Right atrium auricular region (tissue), 2 donors: ENCODE data around the gene MAP3K19. TPM values are rescaled to one million over a fixed set of nuclear protein-coding genes. Genes with fewer than 3 reads are reported as not detected.

ENCODE experiments used
- DNase-seq: peaks from one replicate; pipeline ENCODE4 v3.0.0-alpha.2; 2019; ENCODE audit warnings: low spot score
- H3K27ac ChIP-seq, 2 donors: fragments of 200-600 bp; sonication (generic); 1 replicate in 1 of 2; 2 replicates in 1 of 2; pipeline ENCODE4 v1.5.1; 2016 to 2019
- H3K27me3 ChIP-seq, 2 donors: fragments of 200-600 bp; sonication (generic); one replicate each; pipeline versions ENCODE4 v1.5.1 to v1.6.0; 2017 to 2019
- H3K36me3 ChIP-seq: fragments of 200-600 bp; sonication (generic); one replicate; pipeline ENCODE4 v1.5.1; 2016
- H3K4me1 ChIP-seq, 2 donors: fragments of 200-600 bp; sonication (generic); one replicate each; pipeline versions ENCODE4 v1.5.1 to v1.6.0; 2017 to 2019
- H3K4me3 ChIP-seq, 2 donors: fragments of 200-600 bp; sonication (generic); 1 replicate in 1 of 2; 2 replicates in 1 of 2; pipeline ENCODE4 v1.5.1; 2017 to 2019; ENCODE audit warnings: mild to moderate bottlenecking in 1 of 2, moderate library complexity in 1 of 2
- H3K9me3 ChIP-seq, 2 donors: fragments of 200-600 bp; sonication (generic); one replicate each; pipeline ENCODE4 v1.5.1; 2019
- CTCF ChIP-seq, 2 donors: fragments of 200-600 bp; sonication (generic); IDR thresholded peaks; one replicate each; pipeline ENCODE4 v1.5.1; 2019; ENCODE audit warnings: antibody characterized with exemption in 2 of 2
- total RNA-seq, 2 donors: library from RNA; depleted of rRNA; stranded (reverse); fragments of >200 nt; gene quantifications; one replicate each; pipeline ENCODE4 v1.1.0, GENCODE V29; 2016

MAP3K19 gene
- total RNA-seq, 2 donors from 2014 or later, result not detected

- Histone ChIP-seq H3K27me3 (no peaks in the 10 kb centered on the region), H3K4me1 (peaks cover 0 to 7% of the 10 kb centered on the region in 2 donors), H3K4me3 (no peak overlapping the region), H3K9me3 (no peaks in the 10 kb centered on the region), H3K36me3 (no peaks in the 10 kb centered on the region), H3K27ac (no peak overlapping the region)
- no peak for DNase-seq
- TF ChIP-seq CTCF (IDR thresholded peaks at IDR 0.05), result no peak
Observed at GRCh38 chr2:135002836-135003235, 44.4 kb downstream of the MAP3K19 start.

GRCh38 chr2:134999521-134999920 lies 47.7 kb downstream of the MAP3K19 start:
- no peaks in the 10 kb centered on the region for H3K9me3 ChIP-seq
- TF ChIP-seq CTCF (IDR thresholded peaks at IDR 0.05), result no peak
- DNase-seq, result no peak
- no peak overlapping the region for H3K4me3 ChIP-seq
- no peak overlapping the region for H3K27ac ChIP-seq
- H3K4me1 ChIP-seq, result peaks cover 0 to 6% of the 10 kb centered on the region in 2 donors
- no peaks in the 10 kb centered on the region for H3K27me3 ChIP-seq
- H3K36me3 ChIP-seq, result no peaks in the 10 kb centered on the region

- H3K4me1 ChIP-seq, result no peaks in the 10 kb centered on the region
- no peak for DNase-seq
- H3K4me3 ChIP-seq, result no peak overlapping the region
- H3K27ac ChIP-seq, result no peak overlapping the region
- H3K9me3 ChIP-seq, result no peaks in the 10 kb centered on the region
- no peaks in the 10 kb centered on the region for H3K36me3 ChIP-seq
- TF ChIP-seq CTCF (IDR thresholded peaks at IDR 0.05), result peak; percentile 26 to 56
- H3K27me3 ChIP-seq, result no peaks in the 10 kb centered on the region
Observed at GRCh38 chr2:134988994-134989605, 58.1 kb downstream of the MAP3K19 start.

GRCh38 chr2:134985061-134985460 lies 62.2 kb downstream of the MAP3K19 start:
- Histone ChIP-seq H3K27ac (no peak overlapping the region), H3K4me3 (no peak overlapping the region), H3K9me3 (no peaks in the 10 kb centered on the region), H3K4me1 (no peaks in the 10 kb centered on the region), H3K27me3 (no peaks in the 10 kb centered on the region), H3K36me3 (no peaks in the 10 kb centered on the region)
- no peak for TF ChIP-seq CTCF (IDR thresholded peaks at IDR 0.05)
- DNase-seq, result no peak

GRCh38 chr2:134982603-134983002 lies 64.6 kb downstream of the MAP3K19 start:
- Histone ChIP-seq H3K36me3 (no peaks in the 10 kb centered on the region), H3K4me1 (no peaks in the 10 kb centered on the region), H3K27ac (no peak overlapping the region), H3K27me3 (no peaks in the 10 kb centered on the region), H3K4me3 (no peak overlapping the region), H3K9me3 (no peaks in the 10 kb centered on the region)
- no peak for TF ChIP-seq CTCF (IDR thresholded peaks at IDR 0.05)
- no peak for DNase-seq

- TF ChIP-seq CTCF (IDR thresholded peaks at IDR 0.05), result no peak
- Histone ChIP-seq H3K4me3 (no peak overlapping the region), H3K9me3 (no peaks in the 10 kb centered on the region), H3K4me1 (no peaks in the 10 kb centered on the region), H3K27ac (no peak overlapping the region), H3K36me3 (no peaks in the 10 kb centered on the region), H3K27me3 (no peaks in the 10 kb centered on the region)
- no peak for DNase-seq
Observed at GRCh38 chr2:134980639-134981038, 66.6 kb downstream of the MAP3K19 start.
